Upper lobe of left lung (tissue), 4 donors: Measurements from ENCODE around the gene LONP2.

Experiments used
- EP300 ChIP-seq, 4 donors: sonication (generic); formaldehyde crosslinking; IDR thresholded peaks; one replicate each; pipeline ENCODE4 v1.5.1; 2017; ENCODE audit warnings: antibody characterized with exemption in 4 of 4, control low read depth in 2 of 4
- TF ChIP-seq, protein P1 (sequence below), 6 experiments: fragments of 450-650 bp in 4 of 6; fragments of 200-600 bp in 2 of 6; sonication (generic) in 2 of 6; IDR thresholded peaks; one replicate each; pipeline ENCODE4 v1.5.1; 2016 to 2019; ENCODE audit warnings: antibody characterized with exemption in 6 of 6

- no peak for TF ChIP-seq EP300 (IDR thresholded peaks at IDR 0.05)
- TF ChIP-seq, protein P1, sequence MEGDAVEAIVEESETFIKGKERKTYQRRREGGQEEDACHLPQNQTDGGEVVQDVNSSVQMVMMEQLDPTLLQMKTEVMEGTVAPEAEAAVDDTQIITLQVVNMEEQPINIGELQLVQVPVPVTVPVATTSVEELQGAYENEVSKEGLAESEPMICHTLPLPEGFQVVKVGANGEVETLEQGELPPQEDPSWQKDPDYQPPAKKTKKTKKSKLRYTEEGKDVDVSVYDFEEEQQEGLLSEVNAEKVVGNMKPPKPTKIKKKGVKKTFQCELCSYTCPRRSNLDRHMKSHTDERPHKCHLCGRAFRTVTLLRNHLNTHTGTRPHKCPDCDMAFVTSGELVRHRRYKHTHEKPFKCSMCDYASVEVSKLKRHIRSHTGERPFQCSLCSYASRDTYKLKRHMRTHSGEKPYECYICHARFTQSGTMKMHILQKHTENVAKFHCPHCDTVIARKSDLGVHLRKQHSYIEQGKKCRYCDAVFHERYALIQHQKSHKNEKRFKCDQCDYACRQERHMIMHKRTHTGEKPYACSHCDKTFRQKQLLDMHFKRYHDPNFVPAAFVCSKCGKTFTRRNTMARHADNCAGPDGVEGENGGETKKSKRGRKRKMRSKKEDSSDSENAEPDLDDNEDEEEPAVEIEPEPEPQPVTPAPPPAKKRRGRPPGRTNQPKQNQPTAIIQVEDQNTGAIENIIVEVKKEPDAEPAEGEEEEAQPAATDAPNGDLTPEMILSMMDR (IDR thresholded peaks at IDR 0.05) = no peak
Observed at GRCh38 chr16:48252013-48252412, 7.9 kb downstream of the LONP2 start.
